T-helper 2 cell (primary cell): ENCODE results near the gene TMEM45A.
"Not testable (repeated sequence)": the region's sequence is repeated elsewhere in the genome, so short reads cannot be mapped to it uniquely, and the experiment has no call there.

Experiments
- DNase-seq, 5 experiments: peaks; one replicate each; pipeline versions ENCODE4 v3.0.0 to v3.0.0-alpha.2; 2012 to 2022

The TMEM45A gene

GRCh38 chr3:100536093-100536492 is 43.7 kb downstream of the TMEM45A start:
- DNase-seq, result no peak

GRCh38 chr3:100537646-100538338 is 45.4 kb downstream of the TMEM45A start:
- DNase-seq, result no peak

- DNase-seq, result no peak
Observed at GRCh38 chr3:100538339-100538706, 45.9 kb downstream of the TMEM45A start.

- DNase-seq, result no peak
Observed at GRCh38 chr3:100540791-100541334, 48.4 kb downstream of the TMEM45A start.

- DNase-seq, result not testable (repeated sequence)
Observed at GRCh38 chr3:100541428-100541827, 49.0 kb downstream of the TMEM45A start.

GRCh38 chr3:100545371-100545770 is 53.0 kb downstream of the TMEM45A start:
- DNase-seq, result no peak

- no peak for DNase-seq
Observed at GRCh38 chr3:100546020-100546744, 53.8 kb downstream of the TMEM45A start.

GRCh38 chr3:100548053-100548452 is 55.6 kb downstream of the TMEM45A start:
- DNase-seq, result no peak

- DNase-seq, result no peak
Observed at GRCh38 chr3:100553618-100554372, 61.4 kb downstream of the TMEM45A start.

- no peak for DNase-seq
Observed at GRCh38 chr3:100554373-100554676, 61.9 kb downstream of the TMEM45A start.

- no peak for DNase-seq
Observed at GRCh38 chr3:100556673-100557310, 64.4 kb downstream of the TMEM45A start.

GRCh38 chr3:100558233-100558632 is 65.8 kb downstream of the TMEM45A start:
- DNase-seq, result no peak

- no peak for DNase-seq
Observed at GRCh38 chr3:100560426-100560825, 68.0 kb downstream of the TMEM45A start.

- no peak for DNase-seq
Observed at GRCh38 chr3:100561459-100562158, 69.2 kb downstream of the TMEM45A start.

- no peak for DNase-seq
Observed at GRCh38 chr3:100562224-100562857, 69.9 kb downstream of the TMEM45A start.

GRCh38 chr3:100563228-100563627 is 70.8 kb downstream of the TMEM45A start:
- no peak for DNase-seq

GRCh38 chr3:100563652-100564211 is 71.3 kb downstream of the TMEM45A start:
- no peak for DNase-seq

GRCh38 chr3:100570811-100571210 is 78.4 kb downstream of the TMEM45A start:
- no peak for DNase-seq

GRCh38 chr3:100574536-100574935 is 82.1 kb downstream of the TMEM45A start:
- DNase-seq, result no peak

GRCh38 chr3:100575704-100576103 is 83.3 kb downstream of the TMEM45A start:
- no peak for DNase-seq

GRCh38 chr3:100577382-100578008 is 85.1 kb downstream of the TMEM45A start:
- no peak for DNase-seq
